GM19397 (cell line): ENCODE measurements around the gene LINC00237.

Experiments used
- ATAC-seq: cut with Tn5 transposase; IDR thresholded peaks from one replicate; pipeline ENCODE4 v1.9.1; 2021; ENCODE audit warnings: mild to moderate bottlenecking, moderate library complexity; ENCODE audit not compliant: unreplicated experiment

LINC00237 gene

GRCh38 chr20:21125849-21126580, 19.9 kb upstream of the LINC00237 start, which contains the start of gene KIZ:
Gene KIZ (plus strand): TSS chr20:21126082. CDS start chr20:21126116, 34 bp downstream.
- peak; percentile 97 for ATAC-seq

GRCh38 chr20:21125072-21125848, 19.1 kb upstream of the LINC00237 start:
- peak; percentile 18 for ATAC-seq

DNA sequence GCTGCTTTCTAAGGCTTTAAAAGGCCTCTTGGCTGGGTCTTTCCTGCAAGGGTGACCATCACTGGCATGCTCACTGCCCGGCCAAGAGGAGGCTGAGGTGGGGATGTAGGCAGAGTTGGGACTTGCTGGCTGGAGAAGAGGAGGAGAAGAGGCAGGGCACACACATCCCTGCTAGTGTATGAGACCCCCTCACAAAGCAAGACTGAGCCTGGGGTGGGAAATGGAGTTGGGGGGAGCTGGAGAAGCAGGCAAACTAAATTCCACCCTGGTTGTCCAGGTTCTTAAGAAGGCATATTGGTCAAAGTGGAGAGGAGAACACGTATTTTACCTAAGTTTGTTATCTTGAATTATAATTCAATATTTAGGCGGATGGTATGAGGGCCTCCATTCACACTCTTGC, 18.0 kb upstream of the LINC00237 start:
- no peak for ATAC-seq

DNA sequence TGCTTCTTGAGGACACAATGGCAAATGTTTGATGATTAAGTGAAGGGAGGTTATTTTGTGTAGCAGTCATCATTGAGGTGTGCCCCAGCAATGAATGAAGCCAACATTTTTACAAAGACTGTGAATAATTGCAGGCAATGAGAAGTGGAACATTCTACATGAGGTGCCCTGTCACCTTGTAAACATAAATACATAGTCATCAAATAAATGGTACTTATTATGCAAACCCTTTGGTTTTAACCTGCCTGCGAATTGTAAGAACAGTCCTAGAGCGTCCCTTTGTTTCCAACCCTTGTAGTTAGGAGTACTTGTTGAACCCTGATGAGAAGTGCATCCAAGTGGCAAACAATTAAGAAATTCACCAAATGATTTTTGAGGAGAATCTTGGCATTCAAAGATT, 12.6 kb upstream of the LINC00237 start:
- ATAC-seq: no peak

- no peak for ATAC-seq
Observed at GRCh38 chr20:21118138-21118537, 12.0 kb upstream of the LINC00237 start.

GRCh38 chr20:21117521-21117920, 11.4 kb upstream of the LINC00237 start:
- no peak for ATAC-seq

DNA sequence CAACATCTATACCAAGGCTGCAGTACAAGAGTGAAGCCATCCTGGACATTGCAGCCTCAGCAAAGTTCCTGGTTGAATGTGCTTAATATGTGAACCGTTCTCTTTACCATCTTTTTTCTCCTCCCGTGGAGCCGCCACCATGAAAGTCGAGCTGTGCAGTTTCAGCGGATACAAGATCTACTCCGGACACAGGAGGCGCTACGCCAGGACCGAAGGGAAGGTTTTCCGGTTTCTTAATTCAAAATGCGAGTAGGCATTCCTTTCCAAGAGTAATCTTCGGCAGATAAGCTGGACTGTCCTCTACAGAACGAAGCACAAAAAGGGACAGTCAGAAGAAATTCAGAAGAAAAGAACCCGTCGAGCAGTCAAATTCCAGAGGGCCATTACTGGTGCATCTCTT, 8.4 kb upstream of the LINC00237 start:
- ATAC-seq: no peak

DNA sequence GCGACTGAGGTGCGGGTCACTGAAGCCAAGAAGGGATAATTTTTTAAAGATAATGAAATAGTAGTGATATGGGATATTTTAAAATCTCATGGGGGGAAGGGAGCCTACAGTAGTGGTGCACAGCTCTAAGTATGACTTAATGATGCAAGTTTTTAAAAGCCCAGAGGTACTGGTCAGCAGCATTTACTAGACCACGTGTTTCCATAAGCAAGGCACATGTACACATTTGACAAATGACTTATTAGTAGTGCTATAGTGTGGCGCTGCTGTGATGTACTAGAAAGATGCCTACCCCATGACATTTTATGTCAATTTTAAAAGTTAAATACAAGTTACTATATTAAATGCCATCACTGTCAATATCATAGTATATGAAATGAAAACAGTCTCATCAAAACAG, 7.5 kb upstream of the LINC00237 start:
- no peak for ATAC-seq

- no peak for ATAC-seq
Observed at GRCh38 chr20:21111416-21111815, 5.3 kb upstream of the LINC00237 start.

DNA sequence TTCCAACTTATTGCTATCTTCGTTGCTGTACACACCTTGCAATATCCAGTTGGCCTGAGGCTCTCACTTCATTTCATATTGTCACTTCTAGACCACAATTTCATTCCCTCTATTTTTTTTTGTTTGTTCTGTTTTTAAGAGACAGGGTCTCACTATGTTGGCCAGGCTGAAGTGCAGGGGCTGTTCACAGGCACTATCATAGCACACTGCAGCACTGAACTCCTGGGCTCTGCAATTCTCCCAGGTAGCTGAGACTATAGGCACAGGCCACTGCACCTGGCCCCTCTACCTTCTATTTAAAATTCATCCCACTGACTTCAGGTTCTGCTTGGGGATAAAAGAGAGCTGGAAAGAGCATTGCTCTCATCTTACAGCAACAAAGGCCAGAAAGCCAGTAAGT, 4.7 kb upstream of the LINC00237 start:
- ATAC-seq: no peak

DNA sequence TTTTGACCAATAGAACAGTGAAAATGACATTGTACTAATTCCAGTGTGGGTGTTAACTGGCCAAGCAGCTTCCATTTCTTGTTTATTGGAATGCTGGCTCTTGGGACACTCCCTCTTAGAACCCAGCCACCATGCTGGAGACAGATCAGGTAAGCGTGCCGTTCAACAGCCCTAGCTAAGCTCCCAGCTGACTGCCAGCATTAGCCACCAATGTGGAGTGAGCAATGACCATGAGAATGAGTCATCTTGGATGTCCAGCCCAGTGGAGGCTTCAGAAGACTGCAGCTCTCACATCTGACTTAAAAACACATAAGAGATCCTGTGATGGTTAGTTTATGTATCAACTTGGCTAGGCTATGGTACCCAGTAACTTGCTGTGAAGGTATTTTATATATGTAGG, 3.0 kb upstream of the LINC00237 start:
- no peak for ATAC-seq

- no peak for ATAC-seq
Observed at GRCh38 chr20:21105429-21106170, 558 bp downstream of the LINC00237 start.

DNA sequence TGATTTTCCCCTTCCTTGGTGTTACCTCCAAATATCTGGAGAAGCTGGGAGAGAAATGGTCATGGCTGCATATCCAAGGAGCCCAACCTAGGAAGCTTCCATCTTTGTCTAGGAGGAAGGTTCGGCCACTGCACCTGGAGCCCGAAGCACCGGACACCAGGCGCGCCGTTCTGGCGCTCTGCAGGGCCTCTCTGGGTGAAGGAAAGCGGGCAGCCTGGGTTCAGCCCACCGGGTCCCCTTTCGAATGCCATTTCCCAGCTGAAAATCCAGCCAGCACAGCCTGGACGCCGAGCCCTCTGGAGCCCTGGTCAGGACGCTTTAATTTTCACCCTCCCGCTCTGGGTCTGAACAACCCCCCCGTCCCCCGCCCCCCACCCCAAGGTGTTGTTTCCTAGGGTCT, 1.2 kb downstream of the LINC00237 start:
- no peak for ATAC-seq

DNA sequence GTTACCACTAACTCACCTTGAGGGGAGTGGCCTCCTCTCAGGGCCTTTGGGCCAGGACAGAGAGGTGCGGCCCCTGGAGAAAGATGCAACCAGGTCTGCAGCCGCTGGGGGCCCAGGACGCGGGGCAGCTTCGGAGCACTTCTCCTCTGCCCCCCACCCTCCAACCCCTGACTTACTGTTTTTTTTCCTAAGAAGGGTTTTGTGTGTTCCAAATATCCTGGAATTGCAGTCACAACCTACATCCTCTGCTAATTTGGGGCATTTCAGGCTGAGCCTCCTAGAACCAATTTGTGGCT, 1.7 kb downstream of the LINC00237 start:
- no peak for ATAC-seq

DNA sequence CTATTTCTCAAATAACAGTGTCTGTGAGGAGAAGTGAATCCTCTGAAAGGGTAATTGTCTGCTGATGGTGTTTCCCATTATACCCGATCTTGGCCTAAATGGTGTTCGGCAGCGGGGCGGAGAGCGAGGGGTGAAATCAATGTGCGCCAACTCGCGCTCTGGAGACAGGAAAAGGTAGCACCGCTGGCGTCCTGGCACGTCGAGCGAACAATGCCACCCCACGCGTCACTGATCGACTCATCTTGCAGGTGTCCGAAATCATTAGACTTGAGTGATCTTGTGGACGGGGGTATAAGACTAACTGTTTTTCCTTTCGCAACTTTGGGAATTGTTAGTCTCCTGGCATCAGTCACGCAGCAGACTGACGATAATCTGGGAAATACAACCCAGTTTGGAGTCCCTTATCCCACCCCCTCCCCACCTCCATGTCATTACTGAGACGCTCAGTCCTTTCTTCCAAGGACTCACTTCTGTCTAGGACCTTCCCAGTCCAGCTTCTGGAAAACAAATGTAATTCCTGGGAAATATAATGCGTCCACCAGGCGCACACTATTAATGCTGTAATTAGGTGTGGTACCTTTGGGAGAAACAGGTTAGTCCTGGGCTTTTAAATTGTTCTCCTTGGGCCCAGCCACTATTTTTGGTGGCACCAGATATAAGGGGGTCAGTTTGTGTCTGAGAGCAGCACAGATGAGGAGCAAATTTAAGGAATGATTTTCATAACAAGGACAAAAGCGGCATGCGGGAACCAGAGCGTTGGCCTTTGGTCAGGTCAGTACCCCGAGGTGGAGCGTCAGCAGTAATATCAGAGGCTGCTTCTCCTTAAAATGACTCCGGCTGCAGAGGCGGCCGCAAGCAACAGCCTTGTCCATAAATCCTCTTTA, 2.3 kb downstream of the LINC00237 start:
- no peak for ATAC-seq

GRCh38 chr20:21102603-21103311, 3.4 kb downstream of the LINC00237 start:
- peak; percentile 38 for ATAC-seq

- no peak for ATAC-seq
Observed at GRCh38 chr20:21101932-21102575, 4.1 kb downstream of the LINC00237 start.

DNA sequence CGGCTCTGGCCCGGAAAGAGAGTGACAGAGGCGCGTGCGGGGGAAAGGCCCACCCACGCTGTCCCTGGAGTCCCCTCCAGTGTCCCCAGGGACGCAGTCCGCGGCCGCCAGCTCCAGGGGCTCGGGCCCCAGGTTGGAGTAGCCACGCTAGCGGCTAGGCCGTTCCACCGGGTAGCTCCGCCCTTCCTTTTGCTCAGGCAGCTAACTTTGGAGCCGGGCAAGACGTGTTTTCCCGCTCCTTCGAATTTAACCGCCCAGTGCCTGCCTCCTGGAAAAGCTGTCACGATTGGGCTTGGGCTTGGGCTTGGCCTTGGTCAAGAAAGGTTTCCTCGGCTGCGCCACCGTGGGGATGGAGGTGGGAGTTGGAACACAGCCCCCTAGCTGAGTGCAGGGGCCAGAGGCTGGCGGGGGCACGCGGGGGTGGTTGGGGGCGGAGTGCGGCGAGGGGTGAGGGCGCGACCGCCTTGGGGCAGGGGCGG, 4.7 kb downstream of the LINC00237 start:
- no peak for ATAC-seq

GRCh38 chr20:21100578-21101452, 5.3 kb downstream of the LINC00237 start:
- no peak for ATAC-seq
